H1 (cell line): ENCODE results near the gene FXYD7. TPM values are rescaled to one million over a fixed set of nuclear protein-coding genes. Genes with fewer than 3 reads are reported as not detected.

Source experiments
- CTCF ChIA-PET: fragments of 300-600 bp; sonication (Branson Sonifier 250); formaldehyde crosslinking; loops from one replicate; lab custom pipeline; 2021; ENCODE audit not compliant: partially characterized antibody; lab: Charles Lee
- POLR2A ChIA-PET: fragments of 300-600 bp; sonication (Branson Sonifier 250); formaldehyde crosslinking; loops from one replicate; lab custom pipeline; 2021; ENCODE audit warnings: inconsistent platforms; ENCODE audit not compliant: partially characterized antibody; lab: Charles Lee
- DNase-seq, 2 experiments: peaks; one replicate each; pipeline versions ENCODE4 v3.0.0 to v3.0.0-alpha.2; 2010 to 2022; ENCODE audit warnings: low spot score in 2 of 2, low read depth in 1 of 2, mixed read lengths in 1 of 2
- FAIRE-seq: peaks from 2 replicates; lab custom pipeline; 2011; peaks lifted over from hg19 to GRCh38; lab: Jason Lieb, UNC
- H2AFZ ChIP-seq: 2 replicates; pipeline ENCODE4 v1.8.1; 2012; ENCODE audit warnings: low read length, inconsistent platforms
- H2AK5ac ChIP-seq: 2 replicates; pipeline ENCODE4 v1.6.1; 2013; ENCODE audit warnings: low read depth, low read length
- H2BK120ac ChIP-seq: replicated peaks from 2 replicates; pipeline ENCODE3; 2013; ENCODE audit warnings: low read depth, low read length, inconsistent platforms
- H2BK12ac ChIP-seq: 2 replicates; pipeline ENCODE4 v1.6.1; 2013; ENCODE audit warnings: low read depth, low read length
- H2BK15ac ChIP-seq: 2 replicates; pipeline ENCODE4 v1.6.1; 2013; ENCODE audit warnings: low read length
- H2BK20ac ChIP-seq: 2 replicates; pipeline ENCODE4 v1.6.1; 2013; ENCODE audit warnings: low read length
- H2BK5ac ChIP-seq: 2 replicates; pipeline ENCODE4 v1.6.1; 2013; ENCODE audit warnings: low read depth, low read length
- H3K14ac ChIP-seq: 2 replicates; pipeline ENCODE4 v1.6.1; 2013; ENCODE audit warnings: inconsistent platforms; ENCODE audit not compliant: insufficient read length
- H3K18ac ChIP-seq: 2 replicates; pipeline ENCODE4 v1.6.1; 2013; ENCODE audit warnings: low read length; ENCODE audit errors: extremely low read depth
- H3K23ac ChIP-seq: 2 replicates; pipeline ENCODE4 v1.6.1; 2013; ENCODE audit warnings: inconsistent platforms; ENCODE audit not compliant: insufficient read length
- H3K23me2 ChIP-seq: 2 replicates; pipeline ENCODE4 v1.6.1; 2013; ENCODE audit warnings: low read depth, low read length
- H3K27ac ChIP-seq: 2 replicates; pipeline ENCODE4 v1.6.1; 2011; ENCODE audit warnings: low read depth, low read length, inconsistent platforms
- H3K27me3 ChIP-seq, 4 experiments: replicated peaks in 1 of 4; 1 replicate in 1 of 4; 2 replicates in 3 of 4; pipeline versions ENCODE4 v1.6.1 to v1.8.1; 2011 to 2013; ENCODE audit warnings: low read length in 3 of 4, mild to moderate bottlenecking in 3 of 4, inconsistent platforms in 2 of 4, mixed read lengths in 2 of 4, moderate library complexity in 1 of 4; ENCODE audit not compliant: control insufficient read depth in 3 of 4, insufficient read depth in 3 of 4; ENCODE audit errors: extremely low read depth in 1 of 4
- H3K36me3 ChIP-seq, 4 experiments: 2 replicates each; pipeline versions ENCODE4 v1.6.1 to v1.8.1; 2011 to 2013; ENCODE audit warnings: mild to moderate bottlenecking in 4 of 4, low read length in 3 of 4, moderate library complexity in 2 of 4, control low read depth in 1 of 4, inconsistent platforms in 1 of 4; ENCODE audit not compliant: insufficient read depth in 4 of 4, control insufficient read depth in 2 of 4
- H3K4ac ChIP-seq: replicated peaks from 2 replicates; pipeline ENCODE3; 2013; ENCODE audit warnings: low read length, low read depth, mixed read lengths, inconsistent platforms; ENCODE audit not compliant: insufficient read length
- H3K4me1 ChIP-seq, 4 experiments: replicated peaks in 1 of 4; 1 replicate in 1 of 4; 2 replicates in 3 of 4; pipeline versions ENCODE4 v1.6.1 to v1.8.1; 2011 to 2013; ENCODE audit warnings: low read length in 3 of 4, inconsistent platforms in 2 of 4, mixed read lengths in 1 of 4; ENCODE audit not compliant: insufficient read depth in 4 of 4, control insufficient read depth in 3 of 4
- H3K4me2 ChIP-seq, 2 experiments: 2 replicates each; pipeline versions ENCODE4 v1.6.1 to v1.8.1; 2011 to 2013; ENCODE audit warnings: low read depth in 2 of 2, low read length in 2 of 2, control low read depth in 1 of 2, inconsistent platforms in 1 of 2, mild to moderate bottlenecking in 1 of 2; ENCODE audit not compliant: insufficient read depth in 1 of 2
- H3K4me3 ChIP-seq, 4 experiments: fragments of 200-600, 300-600 bp in 1 of 4; sonication (generic), shearing (Covaris generic), sonication (Bioruptor Twin) in 1 of 4; 2 replicates each; pipeline versions ENCODE4 v1.5.1 to v1.8.1; 2011 to 2016; ENCODE audit warnings: low read length in 4 of 4, low read depth in 3 of 4, control low read depth in 2 of 4, inconsistent platforms in 2 of 4, mild to moderate bottlenecking in 2 of 4, mixed read lengths in 1 of 4, moderate library complexity in 1 of 4; ENCODE audit not compliant: insufficient read depth in 2 of 4; ENCODE audit errors: extremely low read depth in 1 of 4
- H3K56ac ChIP-seq: replicated peaks from 2 replicates; pipeline ENCODE3; 2013; ENCODE audit warnings: low read depth, mild to moderate bottlenecking, mixed read lengths, low read length, inconsistent platforms; ENCODE audit not compliant: insufficient read length
- H3K79me1 ChIP-seq: 2 replicates; pipeline ENCODE4 v1.6.1; 2013; ENCODE audit warnings: low read depth, low read length, control low read depth
- H3K79me2 ChIP-seq, 2 experiments: 2 replicates each; pipeline versions ENCODE4 v1.6.1 to v1.8.1; 2012 to 2013; ENCODE audit warnings: low read length in 2 of 2, mild to moderate bottlenecking in 2 of 2, inconsistent platforms in 1 of 2; ENCODE audit not compliant: insufficient read depth in 2 of 2, control insufficient read depth in 1 of 2
- H3K9ac ChIP-seq, 4 experiments: replicated peaks in 1 of 4; 1 replicate in 1 of 4; 2 replicates in 3 of 4; pipeline versions ENCODE4 v1.6.1 to v1.8.1; 2011 to 2013; ENCODE audit warnings: low read depth in 3 of 4, low read length in 3 of 4, control low read depth in 2 of 4, mild to moderate bottlenecking in 2 of 4, moderate library complexity in 2 of 4, inconsistent platforms in 1 of 4; ENCODE audit errors: extremely low read depth in 1 of 4
- H3K9me3 ChIP-seq, 2 experiments: 2 replicates each; pipeline versions ENCODE4 v1.6.1 to v1.8.1; 2012 to 2013; ENCODE audit warnings: mild to moderate bottlenecking in 2 of 2, moderate library complexity in 2 of 2, control low read depth in 1 of 2, inconsistent platforms in 1 of 2, low read depth in 1 of 2, low read length in 1 of 2, mixed read lengths in 1 of 2; ENCODE audit not compliant: insufficient read depth in 2 of 2
- H4K20me1 ChIP-seq, 2 experiments: replicated peaks in 1 of 2; 2 replicates each; pipeline versions ENCODE3 to v1.8.1; 2011 to 2013; ENCODE audit warnings: inconsistent platforms in 2 of 2, low read length in 2 of 2, mild to moderate bottlenecking in 1 of 2; ENCODE audit not compliant: insufficient read depth in 2 of 2, control insufficient read depth in 1 of 2
- H4K5ac ChIP-seq: 2 replicates; pipeline ENCODE4 v1.6.1; 2013; ENCODE audit warnings: low read length, low read depth, mixed read lengths, inconsistent platforms; ENCODE audit not compliant: insufficient read length
- H4K8ac ChIP-seq: 2 replicates; pipeline ENCODE4 v1.8.0; 2013; ENCODE audit warnings: mild to moderate bottlenecking, moderate library complexity, low read length, inconsistent platforms; ENCODE audit not compliant: insufficient read depth; ENCODE audit errors: extremely low read depth
- H4K91ac ChIP-seq: replicated peaks from 2 replicates; pipeline ENCODE3; 2013; ENCODE audit warnings: low read length, mixed read lengths, inconsistent platforms; ENCODE audit not compliant: insufficient read length
- CHD1 ChIP-seq: IDR thresholded peaks from 2 replicates; pipeline ENCODE4 v1.6.1; 2012; ENCODE audit warnings: low read depth, low read length, improper control_type of control experiment
- CHD2 ChIP-seq: IDR thresholded peaks from 2 replicates; pipeline ENCODE4 v1.6.1; 2012; ENCODE audit warnings: low read length, improper control_type of control experiment
- CREB1 ChIP-seq: IDR thresholded peaks from 2 replicates; pipeline ENCODE4 v1.6.1; 2012; ENCODE audit warnings: inconsistent platforms
- EZH2 ChIP-seq: fragments of 200-600 bp; sonication (generic); IDR thresholded peaks from 2 replicates; pipeline ENCODE4 v1.7.1; 2012; ENCODE audit warnings: low read depth, mild to moderate bottlenecking, moderate library complexity, low read length, inconsistent platforms; ENCODE audit not compliant: severe bottlenecking
- GABPA ChIP-seq: IDR thresholded peaks from 2 replicates; pipeline ENCODE4 v1.6.1; 2011; ENCODE audit warnings: mild to moderate bottlenecking, low read length, moderate library complexity, borderline replicate concordance; ENCODE audit not compliant: insufficient read depth
- HDAC6 ChIP-seq: IDR thresholded peaks from one replicate; pipeline ENCODE4 v1.7.1; 2012; ENCODE audit warnings: low read depth, mild to moderate bottlenecking, inconsistent platforms, low read length, moderate library complexity
- JUN ChIP-seq: IDR thresholded peaks from 2 replicates; pipeline ENCODE4 v1.6.1; 2011; ENCODE audit warnings: low read depth, mild to moderate bottlenecking, improper control_type of control experiment, low read length
- PHF8 ChIP-seq: fragments of 200-600 bp; sonication (generic); conservative IDR thresholded peaks from 2 replicates; pipeline ENCODE4 v1.7.1; 2012; ENCODE audit warnings: low read depth, mild to moderate bottlenecking, inconsistent platforms, low read length, moderate library complexity
- RXRA ChIP-seq: IDR thresholded peaks from 2 replicates; pipeline ENCODE4 v1.6.1; 2011; ENCODE audit warnings: low read depth, mild to moderate bottlenecking, low read length, moderate library complexity; ENCODE audit not compliant: insufficient read depth
- SIRT6 ChIP-seq: IDR thresholded peaks from one replicate; pipeline ENCODE4 v1.7.1; 2012; ENCODE audit warnings: low read length, inconsistent platforms
- SUZ12 ChIP-seq: fragments of 200-600 bp; sonication (generic); IDR thresholded peaks from 2 replicates; pipeline ENCODE4 v1.6.1; 2012; ENCODE audit warnings: mild to moderate bottlenecking, inconsistent platforms, low read length, moderate library complexity, mixed read lengths
- TAF1 ChIP-seq: IDR thresholded peaks from 2 replicates; pipeline ENCODE4 v1.6.1; 2011; ENCODE audit warnings: mild to moderate bottlenecking, low read depth, low read length
- WGBS, 2 experiments: shearing (Covaris generic) in 1 of 2; methylation state at CpG; one replicate each; pipeline versions ENCODE4 v1.1.6 to v1.1.7; 2013 to 2015; ENCODE audit warnings: low lambda C conversion rate in 2 of 2, mixed read lengths in 2 of 2, inconsistent platforms in 1 of 2, low coverage in 1 of 2, missing lambda C conversion rate in 1 of 2; ENCODE audit not compliant: insufficient replicate concordance in 2 of 2, insufficient coverage in 1 of 2, insufficient read length in 1 of 2; ENCODE audit errors: extremely low coverage in 1 of 2, missing lambda C conversion rate in 1 of 2; 5-methylcytosine and 5-hydroxymethylcytosine counted together
- polyA plus RNA-seq, 7 experiments: library from polyadenylated mRNA; depleted of rRNA in 3 of 7; stranded (reverse) in 5 of 7; unstranded in 2 of 7; fragments of >200 nt in 5 of 7; fragments of 200-250 nt in 2 of 7; gene quantifications; 1 replicate in 5 of 7; 2 replicates in 1 of 7; 4 replicates in 1 of 7; pipeline versions ENCODE4 v1.2.1 to v1.2.3, GENCODE V29; 2011 to 2013; ENCODE audit warnings: missing spikeins in 2 of 7, mixed read lengths in 2 of 7
- total RNA-seq: library from RNA; stranded (reverse); fragmentation: NEBNext Ultra II Directional; extraction: Animal tissue kit (Norgen Biotek cat#: 25700); gene quantifications from 2 replicates; pipeline ENCODE4 v1.2.1, GENCODE V29; 2021

FXYD7 gene
- total and polyA plus RNA-seq, 2 of the 8 experiments (the other 6 are each of a cell fraction or from before 2014, with no cell fraction given), result 12.1 to 14.3 TPM

DNA sequence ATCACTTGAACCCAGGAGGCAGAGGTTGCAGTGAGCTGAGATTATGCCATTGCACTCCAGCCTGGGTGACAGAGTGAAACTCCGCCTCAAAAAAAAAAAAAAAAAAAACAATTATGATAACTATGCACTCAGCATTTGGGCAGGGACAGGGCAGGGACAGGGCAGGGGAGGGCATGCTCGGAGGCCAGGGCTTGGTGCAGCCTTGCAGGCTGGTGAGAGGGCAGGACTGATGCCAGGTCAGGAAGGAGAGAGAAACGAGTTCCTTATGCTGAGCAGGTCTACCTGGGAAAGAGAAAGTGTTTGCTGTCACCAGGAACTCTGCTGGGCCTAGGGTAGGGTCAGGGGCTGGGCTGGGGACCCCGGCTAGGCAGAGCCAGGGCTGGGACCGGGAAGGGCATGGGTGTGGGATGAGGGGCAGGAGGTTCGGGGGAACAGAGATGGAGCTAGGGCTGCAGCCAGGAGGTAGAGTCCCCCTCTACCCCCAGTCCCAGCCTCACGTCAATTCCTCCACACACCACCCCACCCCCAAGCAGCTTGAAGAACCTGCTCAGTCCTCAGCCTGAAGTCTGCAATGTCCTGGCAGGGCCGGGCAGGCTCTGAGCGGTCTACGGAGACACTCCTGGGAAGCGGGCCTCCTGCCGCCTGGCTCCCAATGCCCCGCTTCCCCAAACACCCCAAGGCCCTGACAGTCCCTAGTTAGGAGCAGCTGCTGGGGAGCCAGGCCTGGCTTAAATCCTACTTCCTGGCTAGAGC, 24.6 kb upstream of the FXYD7 start:
- no peaks in the 10 kb centered on the region for H4K20me1 ChIP-seq
- no peak overlapping the region for H3K4me2 ChIP-seq
- H3K9me3 ChIP-seq, result no peaks in the 10 kb centered on the region
- POLR2A ChIA-PET, result interaction anchor here (1.2 to 2.6 kb wide), 5 partner anchors 9 to 62 kb away, joined by 3 to 9 read pairs (median 5); partner anchors contain the start of genes FXYD7 and LGI4
- peaks cover 3 to 26% (median 17%) of the 10 kb centered on the region in 4 experiments for H3K4me1 ChIP-seq
- no peak overlapping the region for H3K14ac ChIP-seq
- CTCF ChIA-PET, result interaction anchor here (1.1 to 6.9 kb wide), 6 partner anchors 20 to 155 kb away, joined by 3 to 154 read pairs (median 4); partner anchors contain the start of genes FXYD1, FXYD7 and LGI4
- no peak overlapping the region for H2BK5ac ChIP-seq
- peak overlapping the region; percentile 19; the same call in 1 of the 2 replicates for H3K18ac ChIP-seq
- no peak overlapping the region for H3K4me3 ChIP-seq
- peaks cover 0 to 2% (median 0%) of the 10 kb centered on the region in 4 experiments; a peak in 1 of 7 replicates for H3K27me3 ChIP-seq
- no peak overlapping the region for H3K23ac ChIP-seq
- no peak overlapping the region for H4K5ac ChIP-seq
- DNase-seq (no peak), FAIRE-seq (no peak)
- H3K79me1 ChIP-seq, result no peaks in the 10 kb centered on the region
- 87% methylated on average over 12 of the region's 13 CpGs; no CpG with 5 or more reads in 1 of the 2 experiments for WGBS, 2 experiments
- H3K27ac ChIP-seq, result no peak overlapping the region
- no peak overlapping the region for H2AK5ac ChIP-seq
- H2AFZ ChIP-seq, result no peak overlapping the region
- peak overlapping the region; percentile 90; the same call in 1 of the 2 replicates for H2BK12ac ChIP-seq
- H4K8ac ChIP-seq, result no peak overlapping the region
- H2BK120ac ChIP-seq, result no peak overlapping the region
- no peak overlapping the region for H3K56ac ChIP-seq
- H3K79me2 ChIP-seq, result no peaks in the 10 kb centered on the region
- no peak overlapping the region for H2BK15ac ChIP-seq
- no peaks in the 10 kb centered on the region for H3K23me2 ChIP-seq
- H3K9ac ChIP-seq, result no peak overlapping the region
- H3K4ac ChIP-seq, result no peak overlapping the region
- peak overlapping the region; percentile 56 for H4K91ac ChIP-seq
- no peaks in the 10 kb centered on the region for H3K36me3 ChIP-seq
- H2BK20ac ChIP-seq, result no peak overlapping the region
- TF ChIP-seq PHF8 (no peak), CREB1 (no peak), RXRA (no peak), SIRT6 (no peak), JUN (no peak), SUZ12 (no peak), TAF1 (no peak), EZH2 (no peak), GABPA (no peak), CHD2 (no peak), CHD1 (no peak), HDAC6 (no peak)
